8988T (cell line): ENCODE results near the gene ABO.
"Not testable (repeated sequence)": the region's sequence is repeated elsewhere in the genome, so short reads cannot be mapped to it uniquely, and the experiment has no call there.

Experiments used
- DNase-seq: peaks from one replicate; pipeline ENCODE4 v3.0.0; 2011

The ABO gene

GRCh38 chr9:133221994-133222393 lies 53.0 kb downstream of the ABO start:
- not testable (repeated sequence) for DNase-seq

- DNase-seq = no peak
These were observed 53.7 kb downstream of the ABO start for GRCh38 chr9:133221177-133221809.

DNA sequence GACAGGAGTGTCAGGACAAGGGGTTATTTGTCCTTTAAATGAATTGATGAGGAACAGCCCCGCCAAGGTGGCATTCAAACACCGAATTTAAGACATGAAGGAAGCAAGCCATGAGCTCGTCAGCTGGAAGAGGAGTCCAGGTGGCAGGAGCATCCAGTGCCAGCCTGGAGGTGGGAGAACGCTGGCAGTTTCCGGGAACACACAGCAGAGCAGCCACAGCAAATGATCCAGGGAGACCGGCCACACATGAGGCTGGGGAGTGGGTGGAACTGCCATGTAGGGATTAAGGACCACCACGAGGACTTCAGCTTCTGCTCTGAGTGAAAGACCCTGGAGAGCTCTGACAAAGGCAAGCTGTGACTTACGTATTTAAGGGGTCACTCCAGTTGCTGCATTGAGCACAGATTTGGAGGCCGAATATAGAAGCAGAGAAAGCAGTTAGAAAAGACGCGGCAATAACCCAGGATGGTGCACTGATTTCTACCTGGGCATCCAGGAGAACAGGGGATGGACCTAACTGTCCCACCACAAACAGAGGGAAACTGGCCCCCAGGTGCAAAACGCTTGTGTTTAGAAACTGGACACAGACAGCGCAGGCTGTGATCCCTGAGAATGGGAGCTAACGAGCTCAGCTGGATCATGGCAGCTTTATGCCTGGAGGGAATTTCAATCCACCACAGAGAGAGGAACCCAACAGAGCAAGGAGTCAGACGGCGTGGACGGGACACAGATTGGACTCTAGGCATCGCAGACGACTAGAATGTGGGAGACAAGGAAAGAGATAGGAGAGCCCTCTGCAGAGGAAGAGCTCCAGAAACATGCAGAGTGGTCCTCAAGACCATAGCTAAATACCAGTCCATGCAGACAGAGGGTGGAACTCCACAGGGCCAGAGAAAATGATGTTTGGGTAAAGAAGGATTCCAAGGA lies 56.7 kb downstream of the ABO start:
- not testable (repeated sequence) for DNase-seq

DNA sequence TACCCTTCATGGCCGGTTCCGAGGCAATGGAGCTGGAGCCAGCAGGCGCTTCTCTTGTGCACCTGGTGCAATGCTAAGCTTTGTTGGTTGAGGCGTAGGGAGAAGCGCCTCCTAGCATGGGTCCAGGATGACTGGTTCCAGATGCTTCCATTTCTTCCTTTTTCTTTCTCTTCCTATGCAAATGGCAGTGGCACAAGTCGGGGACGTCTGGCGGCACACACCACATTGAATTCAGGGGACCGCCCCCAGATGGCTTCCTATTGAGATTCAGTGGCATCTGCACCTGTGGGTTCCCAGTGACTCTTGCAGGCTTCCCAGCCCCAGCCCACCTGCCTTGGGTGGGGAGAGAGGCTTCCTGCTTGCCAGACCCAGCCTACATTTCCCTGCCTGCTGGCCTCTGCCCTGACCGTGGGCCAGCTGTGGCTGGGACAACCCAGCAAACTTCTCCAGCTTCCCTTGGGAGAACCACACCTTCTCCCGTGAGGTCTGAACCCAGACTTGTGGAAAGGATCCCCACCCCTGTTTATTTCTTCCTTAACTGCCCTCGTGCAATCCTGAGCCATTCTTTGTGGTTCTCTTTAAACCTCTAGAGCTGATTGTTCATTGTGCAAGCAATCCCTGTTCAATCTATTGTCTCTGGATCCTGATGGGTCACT lies 57.5 kb downstream of the ABO start:
- DNase-seq = not testable (repeated sequence)

GRCh38 chr9:133214276-133214675 lies 60.7 kb downstream of the ABO start:
- not testable (repeated sequence) for DNase-seq

GRCh38 chr9:133210609-133211008 lies 64.4 kb downstream of the ABO start:
- no peak for DNase-seq

DNA sequence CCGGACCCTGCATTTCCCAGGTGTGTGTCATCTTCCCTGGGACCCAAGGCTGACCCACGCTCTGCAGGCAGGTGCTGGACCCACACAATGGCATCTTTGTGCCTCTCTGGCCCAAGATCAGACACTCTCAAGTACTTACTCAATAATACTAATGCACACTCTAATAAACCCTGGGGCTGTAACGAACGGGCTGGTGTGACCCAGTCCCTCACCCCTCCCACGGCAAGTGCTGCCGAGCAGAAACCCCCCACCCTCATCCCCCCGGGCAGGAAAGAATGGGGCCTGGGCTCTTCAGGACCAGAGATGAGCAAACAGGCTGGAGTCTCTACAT lies 64.8 kb downstream of the ABO start:
- no peak for DNase-seq

GRCh38 chr9:133209327-133210201 lies 65.4 kb downstream of the ABO start:
- DNase-seq = not testable (repeated sequence)

- not testable (repeated sequence) for DNase-seq
These were observed 66.1 kb downstream of the ABO start, which contains the start of gene OBP2B for GRCh38 chr9:133208880-133209300. TSS of gene OBP2B (minus strand) at chr9:133209250. CDS start at chr9:133209199, 51 bp downstream.

DNA sequence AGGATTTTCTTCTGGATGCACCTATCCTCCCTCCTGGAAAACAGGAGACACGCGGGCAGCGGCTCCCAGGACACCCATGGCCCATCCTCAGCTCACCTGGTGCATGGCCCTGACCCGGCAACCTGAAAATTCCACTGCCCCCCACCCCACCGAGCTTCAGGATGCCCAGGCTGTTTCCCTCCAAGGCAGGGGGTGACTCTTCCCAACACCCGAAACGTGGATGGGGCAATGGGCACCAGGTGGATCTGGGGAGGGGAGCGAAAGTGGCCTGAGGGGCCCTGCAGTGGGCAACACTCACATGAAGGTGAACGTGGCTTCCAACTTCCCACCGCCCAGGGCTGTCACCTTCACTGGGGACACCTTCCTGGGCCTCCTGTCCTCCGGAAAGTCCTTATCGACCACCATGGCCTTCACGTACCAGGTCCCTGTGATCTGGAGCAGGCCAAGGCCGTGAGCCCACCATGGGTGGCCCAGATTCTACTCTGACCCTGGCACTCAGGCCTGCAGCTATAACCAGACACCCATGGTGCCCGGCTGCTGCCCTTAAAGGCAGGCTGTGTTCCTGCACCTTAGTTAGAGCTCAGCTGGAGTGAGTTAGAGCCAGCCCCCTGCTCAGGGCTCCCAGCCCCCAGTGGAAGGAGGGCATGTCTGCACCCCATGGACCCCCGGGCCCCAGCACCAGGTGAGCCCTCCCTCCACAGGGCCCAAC lies 66.7 kb downstream of the ABO start:
- not testable (repeated sequence) for DNase-seq

GRCh38 chr9:133207540-133208170 lies 67.3 kb downstream of the ABO start:
- DNase-seq = no peak

DNA sequence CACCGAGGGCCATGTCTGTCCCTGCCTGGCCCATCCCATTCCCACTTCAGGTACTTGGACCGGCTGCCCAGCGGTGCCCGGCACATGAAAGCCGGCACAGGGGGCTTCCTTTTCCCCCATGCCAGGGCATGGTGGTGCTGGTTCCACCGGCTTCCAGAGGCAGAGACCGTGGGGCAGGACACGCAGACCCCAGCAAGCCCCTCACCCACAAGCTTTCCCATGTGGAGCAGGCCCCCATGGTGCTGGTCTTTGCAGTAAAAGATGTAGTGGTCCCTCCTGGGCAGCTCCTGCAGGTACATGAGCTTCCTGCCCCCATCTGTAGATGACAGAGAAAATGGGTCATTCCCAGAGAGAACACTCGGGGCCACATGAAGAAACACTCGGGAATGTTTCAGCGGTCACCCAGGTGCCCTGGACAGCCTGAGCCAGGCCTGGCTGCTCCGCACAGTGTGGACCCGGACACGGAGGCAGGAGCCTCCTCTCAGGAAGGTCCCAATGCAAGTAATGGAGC lies 67.9 kb downstream of the ABO start:
- DNase-seq = no peak

GRCh38 chr9:133205996-133206931 lies 68.7 kb downstream of the ABO start:
- DNase-seq = no peak

DNA sequence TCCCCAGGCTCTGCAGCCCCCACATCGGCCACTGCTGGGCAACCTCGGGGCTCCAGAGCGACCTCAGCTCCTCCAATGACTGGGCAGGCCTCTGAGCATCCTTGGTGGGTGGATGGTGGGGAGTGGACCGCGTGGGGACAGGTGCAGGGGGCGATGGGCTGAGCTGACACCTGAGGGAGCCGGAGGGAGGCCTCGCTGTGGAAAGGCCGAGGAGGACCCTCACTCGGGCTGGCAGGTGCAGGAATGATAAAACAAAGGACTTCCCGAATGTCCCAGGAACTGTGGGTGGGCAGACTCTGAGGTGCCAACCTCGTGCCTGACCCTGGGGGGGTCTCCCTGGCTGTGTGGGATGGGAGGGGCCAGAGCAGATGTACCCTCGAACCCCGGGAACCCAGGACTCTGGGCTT lies 69.5 kb downstream of the ABO start:
- DNase-seq = not testable (repeated sequence)
